ENCODE data around the gene SPHK2.
"Not testable (repeated sequence)": the region's sequence is repeated elsewhere in the genome, so short reads cannot be mapped to it uniquely, and the experiment has no call there.

Gene SPHK2, protein sequence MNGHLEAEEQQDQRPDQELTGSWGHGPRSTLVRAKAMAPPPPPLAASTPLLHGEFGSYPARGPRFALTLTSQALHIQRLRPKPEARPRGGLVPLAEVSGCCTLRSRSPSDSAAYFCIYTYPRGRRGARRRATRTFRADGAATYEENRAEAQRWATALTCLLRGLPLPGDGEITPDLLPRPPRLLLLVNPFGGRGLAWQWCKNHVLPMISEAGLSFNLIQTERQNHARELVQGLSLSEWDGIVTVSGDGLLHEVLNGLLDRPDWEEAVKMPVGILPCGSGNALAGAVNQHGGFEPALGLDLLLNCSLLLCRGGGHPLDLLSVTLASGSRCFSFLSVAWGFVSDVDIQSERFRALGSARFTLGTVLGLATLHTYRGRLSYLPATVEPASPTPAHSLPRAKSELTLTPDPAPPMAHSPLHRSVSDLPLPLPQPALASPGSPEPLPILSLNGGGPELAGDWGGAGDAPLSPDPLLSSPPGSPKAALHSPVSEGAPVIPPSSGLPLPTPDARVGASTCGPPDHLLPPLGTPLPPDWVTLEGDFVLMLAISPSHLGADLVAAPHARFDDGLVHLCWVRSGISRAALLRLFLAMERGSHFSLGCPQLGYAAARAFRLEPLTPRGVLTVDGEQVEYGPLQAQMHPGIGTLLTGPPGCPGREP

DNA sequence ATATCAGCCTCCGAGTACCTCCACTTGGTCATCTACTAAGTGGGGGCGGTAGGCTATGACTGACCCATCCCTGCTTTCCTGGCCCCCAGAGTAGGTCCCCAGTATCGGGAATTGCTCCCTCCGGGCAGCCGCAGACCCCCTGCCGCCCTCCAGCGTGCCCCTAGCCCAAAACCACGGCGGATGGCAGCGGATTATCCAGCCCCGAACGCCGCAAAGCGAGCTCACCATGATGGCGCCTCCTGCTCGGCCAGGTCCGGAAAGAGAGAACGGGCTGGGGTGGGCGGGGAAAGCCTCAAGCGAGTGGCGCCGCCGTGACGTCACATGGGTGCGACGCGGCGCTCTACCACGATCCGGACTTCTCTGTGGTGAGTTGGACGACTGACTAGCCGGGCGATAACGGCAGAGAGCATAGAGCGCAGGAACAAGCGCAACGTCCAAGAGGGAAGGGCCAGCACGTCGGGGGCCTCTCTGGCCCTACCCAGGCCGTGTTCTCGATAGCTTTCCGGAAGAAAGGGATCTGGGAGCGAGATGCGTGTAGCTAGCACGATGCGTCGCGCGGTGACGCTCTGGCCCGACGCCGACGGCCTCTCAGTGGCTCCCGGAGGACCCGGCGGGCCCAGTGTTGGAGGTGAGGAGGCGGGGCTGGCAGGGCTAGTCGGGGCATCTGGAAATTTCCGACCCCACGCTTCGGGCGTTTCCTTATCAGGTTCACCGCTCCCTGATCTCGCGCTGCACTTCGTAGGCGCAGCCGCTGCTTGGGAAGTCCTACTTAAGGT lies at the start of gene SPHK2, which contains the start of gene RPL18:
Gene SPHK2 (plus strand): TSS at position 591 of the 776 bp plus-strand sequence. CDS start 1,009 bp downstream, outside the sequence.
Gene RPL18 (minus strand): TSS at position 263 of the 776 bp plus-strand sequence. CDS start 35 bp downstream, at position 228.
- peak; percentile 94 for DNase-seq (ENCODE audit: low read depth)

- no peak for DNase-seq (ENCODE audit: low read depth)
Measured at GRCh38 chr19:48569814-48570213, 49.5 kb upstream of the SPHK2 start.

GRCh38 chr19:48571378-48572162 lies 47.7 kb upstream of the SPHK2 start:
- no peak for DNase-seq (ENCODE audit: low read depth)

DNA sequence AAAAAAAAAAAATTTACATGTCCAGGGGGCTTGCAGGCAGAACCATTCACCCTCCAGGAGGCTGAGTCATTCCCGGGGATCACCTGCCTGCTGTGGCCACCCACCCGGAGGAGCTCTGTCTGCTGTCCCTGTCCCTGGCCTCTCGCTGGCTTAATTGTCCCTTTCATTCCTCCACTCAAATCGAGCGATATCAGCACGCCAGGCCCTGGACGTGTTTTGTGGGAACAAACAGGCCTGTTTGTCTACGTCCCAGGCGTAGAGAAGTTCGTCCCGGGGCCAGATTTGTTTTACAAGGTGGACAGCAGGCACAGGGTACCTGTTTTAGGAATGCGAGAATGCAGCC lies 46.2 kb upstream of the SPHK2 start:
- DNase-seq (ENCODE audit: low read depth) = no peak

DNA sequence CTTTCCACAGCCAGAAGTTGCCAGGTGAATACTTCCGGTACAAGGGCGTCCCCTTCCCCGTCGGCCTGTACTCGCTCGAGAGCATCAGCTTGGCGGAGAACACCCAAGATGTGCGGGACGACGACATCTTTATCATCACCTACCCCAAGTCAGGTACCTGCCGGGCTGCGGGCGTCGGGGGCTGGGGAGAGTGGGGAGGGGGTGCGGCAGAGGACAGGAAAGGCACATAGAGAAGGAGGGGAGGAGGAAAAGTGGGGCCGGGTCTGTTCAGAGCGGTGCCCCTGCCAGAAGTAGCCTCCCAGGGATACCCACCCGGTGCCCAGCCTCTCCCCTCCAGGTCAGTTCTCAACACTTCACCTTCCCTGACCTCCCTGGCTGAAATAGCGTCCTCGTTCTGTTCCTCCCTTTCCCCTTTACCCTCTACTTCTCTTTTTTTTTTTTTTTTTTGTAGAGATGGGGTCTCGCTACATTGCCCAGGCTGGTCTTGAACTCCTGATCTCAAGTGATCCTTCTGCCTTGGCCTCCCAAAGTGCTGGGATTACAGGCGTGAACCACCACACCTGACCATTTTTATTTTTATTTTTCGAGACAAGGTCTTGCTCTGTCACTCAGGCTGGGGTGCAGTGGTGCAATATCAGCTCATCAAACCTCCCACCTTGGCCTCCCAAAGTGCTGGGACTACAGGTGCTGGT lies 43.2 kb upstream of the SPHK2 start:
- no peak for DNase-seq (ENCODE audit: low read depth)

DNA sequence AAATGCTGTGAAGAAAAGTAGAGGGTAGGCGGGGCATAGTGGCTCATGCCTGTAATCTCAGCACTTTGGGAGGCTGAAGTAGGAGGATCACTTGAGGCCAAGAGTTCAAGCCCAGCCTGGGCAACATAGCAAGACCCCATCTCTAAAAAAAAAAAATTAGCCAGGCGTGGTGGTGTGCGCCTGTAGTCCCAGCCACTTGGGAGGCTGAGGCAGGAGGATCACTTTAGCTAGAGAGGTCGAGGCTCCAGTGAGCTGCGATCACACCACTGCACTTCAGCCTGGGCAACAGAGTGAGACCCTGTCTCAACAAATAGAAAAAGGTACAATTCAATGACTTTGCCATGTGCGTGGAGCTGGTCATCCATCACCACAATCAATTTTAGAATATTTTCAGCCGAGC lies 41.4 kb upstream of the SPHK2 start:
- not testable (repeated sequence) for DNase-seq (ENCODE audit: low read depth)

- DNase-seq (ENCODE audit: low read depth) = no peak
Measured at GRCh38 chr19:48578891-48579290, 40.4 kb upstream of the SPHK2 start.

DNA sequence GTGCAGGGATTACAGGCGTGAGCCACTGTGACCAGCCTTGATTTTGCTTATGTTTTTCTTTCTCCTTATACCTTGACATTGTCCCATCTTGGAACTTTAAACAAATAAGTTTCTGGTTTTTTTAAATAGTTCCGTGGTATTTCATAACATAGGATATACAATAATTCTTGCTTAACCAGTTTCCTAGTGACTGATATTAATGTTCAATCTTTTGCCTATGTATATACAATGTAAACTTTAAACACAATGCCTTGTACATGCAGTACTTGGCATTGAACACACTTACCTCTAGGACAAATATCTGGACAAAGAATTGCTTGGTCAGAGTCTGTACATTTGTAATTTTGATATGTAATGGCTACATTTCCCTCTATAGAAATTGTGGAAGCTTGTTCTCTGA lies 37.1 kb upstream of the SPHK2 start:
- no peak for DNase-seq (ENCODE audit: low read depth)

- no peak for DNase-seq (ENCODE audit: low read depth)
Measured at GRCh38 chr19:48587387-48587786, 31.9 kb upstream of the SPHK2 start.

GRCh38 chr19:48588670-48589401 lies 30.5 kb upstream of the SPHK2 start:
- DNase-seq (ENCODE audit: low read depth) = peak; percentile 81

- no peak for DNase-seq (ENCODE audit: low read depth)
Measured at GRCh38 chr19:48591021-48591420, 28.3 kb upstream of the SPHK2 start.

GRCh38 chr19:48595171-48595570 lies 24.1 kb upstream of the SPHK2 start:
- DNase-seq (ENCODE audit: low read depth) = no peak

- DNase-seq (ENCODE audit: low read depth) = no peak
Measured at GRCh38 chr19:48595833-48596232, 23.5 kb upstream of the SPHK2 start.

GRCh38 chr19:48596237-48596636 lies 23.1 kb upstream of the SPHK2 start:
- no peak for DNase-seq (ENCODE audit: low read depth)

DNA sequence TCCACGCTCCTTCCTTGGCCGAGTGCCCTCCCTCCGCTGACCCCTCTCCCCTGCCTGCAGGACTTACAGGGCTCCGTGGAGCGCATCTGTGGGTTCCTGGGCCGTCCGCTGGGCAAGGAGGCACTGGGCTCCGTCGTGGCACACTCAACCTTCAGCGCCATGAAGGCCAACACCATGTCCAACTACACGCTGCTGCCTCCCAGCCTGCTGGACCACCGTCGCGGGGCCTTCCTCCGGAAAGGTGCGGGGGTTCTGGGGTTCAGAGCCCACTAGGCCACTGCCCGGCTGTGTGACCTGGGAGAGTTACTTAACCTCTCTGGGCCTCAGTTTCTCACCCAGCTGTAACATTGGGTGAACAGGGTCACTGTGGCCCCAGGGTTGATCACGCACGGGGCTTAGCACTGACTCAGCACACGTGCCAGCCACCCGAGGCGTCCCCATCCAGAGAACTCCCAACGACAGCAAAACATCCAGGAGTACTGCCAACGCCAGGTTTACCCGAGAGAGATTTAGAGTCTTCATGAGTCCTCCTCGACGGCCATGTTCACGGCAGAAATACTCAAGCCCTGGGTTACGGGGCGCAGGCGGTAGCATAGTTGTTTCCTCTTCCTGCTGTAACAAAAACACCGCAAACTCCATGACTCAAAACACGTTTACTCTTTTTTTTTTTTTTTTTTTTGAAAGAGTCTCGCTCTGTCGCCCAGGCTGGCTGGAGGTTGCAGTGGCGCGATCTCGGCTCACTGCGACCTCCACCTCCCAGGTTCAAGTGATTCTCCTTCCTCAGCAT lies 22.4 kb upstream of the SPHK2 start:
- no peak for DNase-seq (ENCODE audit: low read depth)

- no peak for DNase-seq (ENCODE audit: low read depth)
Measured at GRCh38 chr19:48598996-48599700, 20.2 kb upstream of the SPHK2 start.

GRCh38 chr19:48600679-48601417 lies 18.5 kb upstream of the SPHK2 start:
- DNase-seq (ENCODE audit: low read depth) = no peak

DNA sequence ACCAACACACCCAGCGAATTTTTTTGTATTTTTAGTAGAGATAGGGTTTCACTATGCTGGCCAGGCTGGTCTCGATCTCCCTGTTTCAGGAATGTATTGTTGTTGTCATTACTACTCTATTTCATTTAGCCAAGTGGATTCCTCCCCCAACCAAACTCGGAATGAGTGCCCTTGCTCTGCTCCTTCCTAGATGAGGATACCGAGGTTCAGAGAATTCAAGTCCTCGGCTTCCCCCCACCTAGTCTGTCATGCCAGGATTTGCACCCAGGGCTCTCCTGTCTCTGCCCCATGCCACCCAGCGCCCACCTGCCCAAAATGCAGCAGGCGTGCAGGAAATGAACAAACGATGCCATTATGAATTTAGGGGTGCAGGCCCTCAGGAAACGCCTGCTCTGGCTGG lies 16.3 kb upstream of the SPHK2 start:
- no peak for DNase-seq (ENCODE audit: low read depth)
